Natural killer cell (primary cell): ENCODE data around the gene IKZF4. TPM values are rescaled to one million over a fixed set of nuclear protein-coding genes. Genes with fewer than 3 reads are reported as not detected.
"Not testable (repeated sequence)": the region's sequence is repeated elsewhere in the genome, so short reads cannot be mapped to it uniquely, and the experiment has no call there.

ENCODE experiments used
- ATAC-seq, 3 donors: fragments of 150-1000 bp in 2 of 3; fragments of 200-7000 bp in 1 of 3; cut with Tn5 transposase; 1 replicate in 1 of 3; 2 replicates in 2 of 3; pipeline ENCODE4 v1.10.0; 2021; ENCODE audit warnings: mild to moderate bottlenecking in 2 of 3, moderate library complexity in 2 of 3
- DNase-seq, 2 donors: peaks; one replicate each; pipeline versions ENCODE4 v3.0.0 to v3.0.0-alpha.2; 2013 to 2021; ENCODE audit warnings: mixed read lengths in 1 of 2
- H3K27ac ChIP-seq: one replicate; pipeline ENCODE4 v1.5.1; 2013; ENCODE audit warnings: mild to moderate bottlenecking, low read length
- H3K27me3 ChIP-seq: one replicate; pipeline ENCODE4 v1.6.1; 2013; ENCODE audit warnings: low read length; ENCODE audit not compliant: control insufficient read depth, insufficient read depth
- H3K36me3 ChIP-seq: one replicate; pipeline ENCODE4 v1.6.1; 2013; ENCODE audit warnings: low read length; ENCODE audit not compliant: control insufficient read depth, insufficient read depth
- H3K4me1 ChIP-seq: one replicate; pipeline ENCODE4 v1.6.1; 2013; ENCODE audit warnings: low read length; ENCODE audit not compliant: control insufficient read depth, insufficient read depth
- H3K4me3 ChIP-seq: one replicate; pipeline ENCODE4 v1.5.1; 2013; ENCODE audit warnings: low read length
- H3K9me3 ChIP-seq: one replicate; pipeline ENCODE4 v1.6.1; 2013; ENCODE audit warnings: low read length; ENCODE audit not compliant: control insufficient read depth, insufficient read depth
- H3K27ac Mint-ChIP-seq, 2 donors: one replicate each; pipeline ENCODE4 v1.8.0; 2022; ENCODE audit warnings: mild to moderate bottlenecking in 2 of 2, mixed read lengths in 2 of 2, moderate library complexity in 1 of 2
- H3K27me3 Mint-ChIP-seq, 2 donors: one replicate each; pipeline ENCODE4 v1.8.0; 2022; ENCODE audit warnings: low read depth in 2 of 2, mixed read lengths in 2 of 2
- H3K36me3 Mint-ChIP-seq: one replicate; pipeline ENCODE4 v1.8.0; 2022; ENCODE audit warnings: mixed read lengths
- H3K4me1 Mint-ChIP-seq, 2 donors: one replicate each; pipeline ENCODE4 v1.8.0; 2022; ENCODE audit warnings: mixed read lengths in 2 of 2
- H3K4me3 Mint-ChIP-seq: one replicate; pipeline ENCODE4 v1.8.0; 2022; ENCODE audit warnings: mild to moderate bottlenecking, moderate library complexity, mixed read lengths
- H3K9me3 Mint-ChIP-seq, 2 donors: one replicate each; pipeline ENCODE4 v1.8.0; 2022; ENCODE audit warnings: mixed read lengths in 2 of 2
- WGBS: methylation state at CpG from one replicate; pipeline ENCODE4 v1.1.7; 2013; ENCODE audit warnings: missing lambda C conversion rate; ENCODE audit not compliant: insufficient coverage; 5-methylcytosine and 5-hydroxymethylcytosine counted together
- intact Hi-C: fragments of 100-400 bp; cut with micrococcal nuclease; formaldehyde crosslinking; loops from one replicate; pipeline ENCODE4 v1.14.2; 2022
- total RNA-seq, 4 donors: library from RNA; stranded (reverse); fragments of 120-200 nt in 1 of 4; gene quantifications; one replicate each; pipeline versions ENCODE4 v1.2.3 to v1.2.4, GENCODE V29; 2013 to 2022
- TF ChIP-seq, protein P1 (sequence below): fragments of 200-600 bp; IDR thresholded peaks from one replicate; pipeline ENCODE4 v1.8.0; 2022; ENCODE audit warnings: antibody characterized with exemption

Gene IKZF4
- total RNA-seq, 3 donors from 2014 or later (not counting 1 experiment from before 2014, with no cell fraction given) = 4.4 to 5.5 (median 5.5) TPM

GRCh38 chr12:55983232-55983842 lies 37.5 kb upstream of the IKZF4 start:
- Histone ChIP-seq H3K4me3 (no peak overlapping the region), H3K27me3 (no peaks in the 10 kb centered on the region), H3K27ac (no peak overlapping the region), H3K9me3 (no peaks in the 10 kb centered on the region), H3K36me3 (peaks cover 39% of the 10 kb centered on the region), H3K4me1 (no peaks in the 10 kb centered on the region)
- Mint-ChIP-seq H3K4me1 (peaks cover 13 to 16% of the 10 kb centered on the region in 2 donors), H3K27me3 (no peaks in the 10 kb centered on the region), H3K9me3 (no peaks in the 10 kb centered on the region), H3K4me3 (no peak overlapping the region), H3K27ac (peak overlapping the region in 1 of 2 donors; percentile 21), H3K36me3 (no peaks in the 10 kb centered on the region)
- intact Hi-C loops = no loop called here
- ATAC-seq = no peak
- TF ChIP-seq, protein P1, sequence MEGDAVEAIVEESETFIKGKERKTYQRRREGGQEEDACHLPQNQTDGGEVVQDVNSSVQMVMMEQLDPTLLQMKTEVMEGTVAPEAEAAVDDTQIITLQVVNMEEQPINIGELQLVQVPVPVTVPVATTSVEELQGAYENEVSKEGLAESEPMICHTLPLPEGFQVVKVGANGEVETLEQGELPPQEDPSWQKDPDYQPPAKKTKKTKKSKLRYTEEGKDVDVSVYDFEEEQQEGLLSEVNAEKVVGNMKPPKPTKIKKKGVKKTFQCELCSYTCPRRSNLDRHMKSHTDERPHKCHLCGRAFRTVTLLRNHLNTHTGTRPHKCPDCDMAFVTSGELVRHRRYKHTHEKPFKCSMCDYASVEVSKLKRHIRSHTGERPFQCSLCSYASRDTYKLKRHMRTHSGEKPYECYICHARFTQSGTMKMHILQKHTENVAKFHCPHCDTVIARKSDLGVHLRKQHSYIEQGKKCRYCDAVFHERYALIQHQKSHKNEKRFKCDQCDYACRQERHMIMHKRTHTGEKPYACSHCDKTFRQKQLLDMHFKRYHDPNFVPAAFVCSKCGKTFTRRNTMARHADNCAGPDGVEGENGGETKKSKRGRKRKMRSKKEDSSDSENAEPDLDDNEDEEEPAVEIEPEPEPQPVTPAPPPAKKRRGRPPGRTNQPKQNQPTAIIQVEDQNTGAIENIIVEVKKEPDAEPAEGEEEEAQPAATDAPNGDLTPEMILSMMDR = no peak
- no peak for DNase-seq
- 61% methylated on average over 2 of the region's 4 CpGs for WGBS

GRCh38 chr12:55984861-55985260 lies 36.0 kb upstream of the IKZF4 start:
- Mint-ChIP-seq H3K4me1 (peaks cover 8 to 10% of the 10 kb centered on the region in 2 donors), H3K27me3 (no peaks in the 10 kb centered on the region), H3K27ac (no peak overlapping the region), H3K36me3 (no peaks in the 10 kb centered on the region), H3K4me3 (no peak overlapping the region), H3K9me3 (no peaks in the 10 kb centered on the region)
- Histone ChIP-seq H3K4me1 (no peaks in the 10 kb centered on the region), H3K27me3 (no peaks in the 10 kb centered on the region), H3K4me3 (no peak overlapping the region), H3K9me3 (no peaks in the 10 kb centered on the region), H3K27ac (no peak overlapping the region), H3K36me3 (peaks cover 40% of the 10 kb centered on the region)
- DNase-seq (no peak), ATAC-seq (no peak)
- intact Hi-C loops = no loop called here
- TF ChIP-seq, protein P1 = no peak
- 33% methylated on average over 1 of the region's 2 CpGs for WGBS

- Mint-ChIP-seq H3K36me3 (peaks cover under 1% of the 10 kb centered on the region), H3K4me1 (peaks cover 3 to 5% of the 10 kb centered on the region in 2 donors), H3K4me3 (no peak overlapping the region), H3K27me3 (no peaks in the 10 kb centered on the region), H3K27ac (no peak overlapping the region), H3K9me3 (no peaks in the 10 kb centered on the region)
- Histone ChIP-seq H3K36me3 (peaks cover 44% of the 10 kb centered on the region), H3K4me1 (no peaks in the 10 kb centered on the region), H3K9me3 (no peaks in the 10 kb centered on the region), H3K27me3 (no peaks in the 10 kb centered on the region), H3K27ac (no peak overlapping the region), H3K4me3 (no peak overlapping the region)
- TF ChIP-seq, protein P1 = no peak
- 100% methylated on average over 3 of the region's 4 CpGs for WGBS
- no peak for ATAC-seq
- DNase-seq = no peak
- intact Hi-C loops = no loop called here
Observed at GRCh38 chr12:55985341-55985740, 35.5 kb upstream of the IKZF4 start.

- WGBS = 97% methylated on average over 6 of the region's 7 CpGs
- H3K27me3 Mint-ChIP-seq, H3K27ac ChIP-seq, H3K36me3 Mint-ChIP-seq, H3K27me3 ChIP-seq, H3K27ac Mint-ChIP-seq, H3K4me1 ChIP-seq, intact Hi-C loops, H3K9me3 ChIP-seq, DNase-seq, H3K4me3 ChIP-seq, H3K9me3 Mint-ChIP-seq, H3K4me3 Mint-ChIP-seq, H3K4me1 Mint-ChIP-seq, ATAC-seq: not testable (repeated sequence)
- peaks cover 50% of the 10 kb centered on the region for H3K36me3 ChIP-seq
Observed at GRCh38 chr12:55985976-55986375, 34.9 kb upstream of the IKZF4 start.
